Liver (tissue), 9 donors: ENCODE measurements around the gene METAP2. TPM values are rescaled to one million over a fixed set of nuclear protein-coding genes. Genes with fewer than 3 reads are reported as not detected.
"Not testable (repeated sequence)": the region's sequence is repeated elsewhere in the genome, so short reads cannot be mapped to it uniquely, and the experiment has no call there.

Experiments
- DNase-seq: peaks from one replicate; pipeline ENCODE4 v3.0.0-alpha.2; 2017; ENCODE audit warnings: low spot score
- H3K27ac ChIP-seq, 2 donors: one replicate each; pipeline ENCODE4 v1.7.0; 2013; ENCODE audit warnings: inconsistent platforms in 2 of 2, low read length in 2 of 2, control low read depth in 1 of 2, low read depth in 1 of 2, mild to moderate bottlenecking in 1 of 2
- H3K27me3 ChIP-seq, 4 donors: one replicate each; pipeline versions ENCODE4 v1.6.1 to v1.7.0; 2013; ENCODE audit warnings: low read length in 3 of 4, inconsistent platforms in 1 of 4, mild to moderate bottlenecking in 1 of 4, moderate library complexity in 1 of 4; ENCODE audit not compliant: control insufficient read depth in 4 of 4, insufficient read depth in 4 of 4
- H3K36me3 ChIP-seq, 4 donors: one replicate each; pipeline versions ENCODE4 v1.6.1 to v1.7.0; 2013; ENCODE audit warnings: low read length in 3 of 4, mild to moderate bottlenecking in 3 of 4, low read depth in 1 of 4, moderate library complexity in 1 of 4; ENCODE audit not compliant: control insufficient read depth in 4 of 4, insufficient read depth in 3 of 4
- H3K4me1 ChIP-seq, 4 donors: one replicate each; pipeline versions ENCODE4 v1.6.1 to v1.7.0; 2013; ENCODE audit warnings: low read length in 3 of 4, mild to moderate bottlenecking in 3 of 4, moderate library complexity in 1 of 4; ENCODE audit not compliant: control insufficient read depth in 4 of 4, insufficient read depth in 4 of 4
- H3K4me3 ChIP-seq, 3 donors: one replicate each; pipeline versions ENCODE4 v1.6.1 to v1.7.0; 2013; ENCODE audit warnings: low read length in 3 of 3, control low read depth in 1 of 3, low read depth in 1 of 3, mild to moderate bottlenecking in 1 of 3
- H3K9ac ChIP-seq, 2 donors: one replicate each; pipeline ENCODE4 v1.7.0; 2013; ENCODE audit warnings: low read length in 2 of 2, mild to moderate bottlenecking in 2 of 2, moderate library complexity in 2 of 2, control low read depth in 1 of 2, low read depth in 1 of 2
- H3K9me3 ChIP-seq, 4 donors: one replicate each; pipeline versions ENCODE4 v1.6.1 to v1.7.0; 2013; ENCODE audit warnings: low read length in 3 of 4; ENCODE audit not compliant: control insufficient read depth in 4 of 4
- CTCF ChIP-seq: fragments of 150-350 bp; IDR thresholded peaks from 2 replicates; pipeline ENCODE4 v1.5.1; 2017; ENCODE audit warnings: improper control_type of control experiment, low read depth, low read length; ENCODE audit not compliant: missing input control
- EGR1 ChIP-seq, 2 donors: IDR thresholded peaks; 2 replicates each; pipeline ENCODE4 v1.6.1; 2016 to 2018; ENCODE audit warnings: antibody characterized with exemption in 2 of 2, low read depth in 2 of 2
- FOXA1 ChIP-seq: IDR thresholded peaks from 2 replicates; pipeline ENCODE4 v1.6.1; 2016; ENCODE audit warnings: antibody characterized with exemption
- HNF4A ChIP-seq, 2 donors: conservative IDR thresholded peaks; 2 replicates each; pipeline ENCODE4 v1.6.1; 2016; ENCODE audit warnings: antibody characterized with exemption in 2 of 2, mild to moderate bottlenecking in 2 of 2
- HNF4G ChIP-seq: IDR thresholded peaks from 2 replicates; pipeline ENCODE4 v1.6.1; 2016; ENCODE audit warnings: antibody characterized with exemption
- JUND ChIP-seq, 2 donors: IDR thresholded peaks; 2 replicates each; pipeline ENCODE4 v1.6.1; 2016; ENCODE audit warnings: antibody characterized with exemption in 2 of 2
- RAD21 ChIP-seq, 2 donors: IDR thresholded peaks; 2 replicates each; pipeline ENCODE4 v1.6.1; 2016; ENCODE audit warnings: antibody characterized with exemption in 2 of 2, mild to moderate bottlenecking in 2 of 2
- RXRA ChIP-seq, 2 donors: IDR thresholded peaks; 2 replicates each; pipeline ENCODE4 v1.6.1; 2017 to 2018; ENCODE audit warnings: antibody characterized with exemption in 2 of 2, mild to moderate bottlenecking in 1 of 2
- SP1 ChIP-seq: IDR thresholded peaks from 2 replicates; pipeline ENCODE4 v1.6.1; 2018; ENCODE audit warnings: antibody characterized with exemption, mild to moderate bottlenecking
- TAF1 ChIP-seq: conservative IDR thresholded peaks from 2 replicates; pipeline ENCODE4 v1.6.1; 2016; ENCODE audit warnings: antibody characterized with exemption, mild to moderate bottlenecking
- YY1 ChIP-seq: IDR thresholded peaks from 2 replicates; pipeline ENCODE4 v1.6.1; 2016; ENCODE audit warnings: antibody characterized with exemption, mild to moderate bottlenecking
- WGBS: extraction: QIAGEN DNeasy Blood & Tissue Kit; methylation state at CpG from one replicate; pipeline ENCODE4 v1.1.7; 2013; 5-methylcytosine and 5-hydroxymethylcytosine counted together
- polyA plus RNA-seq, 2 donors: library from polyadenylated mRNA; stranded (reverse) in 1 of 2; unstranded in 1 of 2; fragments of 200-250 nt in 1 of 2; fragments of >200 nt in 1 of 2; fragmentation: Nextera tagmentation in 1 of 2; extraction: Ambion mirVana in 1 of 2; gene quantifications; one replicate each; pipeline versions ENCODE4 v1.2.1 to v1.2.3, GENCODE V29; 2013 to 2015
- total RNA-seq, 2 donors: library from RNA; depleted of rRNA; stranded (reverse); fragments of >200 nt; gene quantifications; one replicate each; pipeline ENCODE4 v1.2.3, GENCODE V29; 2014
- TF ChIP-seq, protein P1 (sequence below): IDR thresholded peaks from 2 replicates; pipeline ENCODE4 v1.6.1; 2016; ENCODE audit warnings: antibody characterized with exemption, mild to moderate bottlenecking
- TF ChIP-seq, protein P2 (sequence below): IDR thresholded peaks from 2 replicates; pipeline ENCODE4 v1.6.1; 2016; ENCODE audit warnings: antibody characterized with exemption
- donor health status: healthy.
- donor health status: healthy.
- donor health status: healthy.
- donor health status: healthy.
- donor health status: healthy.

METAP2 gene
- total and polyA plus RNA-seq, 4 donors = 31.2 to 45.7 (median 35.7) TPM

- H3K9me3 ChIP-seq, H3K4me1 ChIP-seq, H3K27me3 ChIP-seq, H3K4me3 ChIP-seq, H3K9ac ChIP-seq, DNase-seq, H3K36me3 ChIP-seq, H3K27ac ChIP-seq: not testable (repeated sequence)
- 40% methylated on average over 6 of the region's 6 CpGs for WGBS
- peak in 1 of 2 donors; percentile 53 for TF ChIP-seq JUND (IDR thresholded peaks at IDR 0.05)
- peak; percentile 47 for TF ChIP-seq YY1
- TF ChIP-seq HNF4A (conservative IDR thresholded peaks at IDR 0.05) = peak; percentile 26 to 52
- TF ChIP-seq RXRA (IDR thresholded peaks at IDR 0.05) = peak in 1 of 2 donors; percentile 70
Measured at GRCh38 chr12:95454780-95455215, 19.2 kb upstream of the METAP2 start.

DNA sequence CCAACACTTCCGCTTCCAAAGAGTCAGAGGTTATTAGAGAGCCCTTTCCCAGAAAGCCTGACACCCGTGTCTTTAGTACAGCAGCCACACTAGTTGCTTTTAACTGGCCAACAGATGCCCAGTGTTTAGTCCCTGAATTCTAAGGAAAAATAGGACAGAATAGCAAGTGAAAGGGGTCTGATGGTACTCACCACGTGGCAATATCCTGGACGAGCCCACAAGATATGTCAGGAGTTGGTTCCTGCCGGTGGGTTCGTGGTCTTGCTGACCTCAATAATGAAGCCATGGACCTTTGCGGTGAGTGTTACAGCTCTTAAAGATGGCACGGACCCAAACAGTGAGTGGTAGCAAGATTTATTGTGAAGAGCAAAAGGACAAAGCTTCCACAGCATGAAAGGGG is 16.3 kb upstream of the METAP2 start:
- H3K36me3 ChIP-seq, H3K27ac ChIP-seq, DNase-seq, H3K27me3 ChIP-seq, H3K9me3 ChIP-seq, H3K4me3 ChIP-seq, H3K9ac ChIP-seq: not testable (repeated sequence)
- peaks cover 10 to 16% (median 13%) of the 10 kb centered on the region in 4 donors for H3K4me1 ChIP-seq
- 90% methylated on average over 8 of the region's 8 CpGs for WGBS

- Histone ChIP-seq H3K4me3 (no peak overlapping the region), H3K27me3 (no peaks in the 10 kb centered on the region), H3K4me1 (peaks cover 10 to 18% (median 15%) of the 10 kb centered on the region in 4 donors), H3K9ac (no peak overlapping the region), H3K27ac (no peak overlapping the region), H3K9me3 (peaks cover 0 to 8% (median 5%) of the 10 kb centered on the region in 4 donors), H3K36me3 (no peaks in the 10 kb centered on the region)
- TF ChIP-seq, protein P1, sequence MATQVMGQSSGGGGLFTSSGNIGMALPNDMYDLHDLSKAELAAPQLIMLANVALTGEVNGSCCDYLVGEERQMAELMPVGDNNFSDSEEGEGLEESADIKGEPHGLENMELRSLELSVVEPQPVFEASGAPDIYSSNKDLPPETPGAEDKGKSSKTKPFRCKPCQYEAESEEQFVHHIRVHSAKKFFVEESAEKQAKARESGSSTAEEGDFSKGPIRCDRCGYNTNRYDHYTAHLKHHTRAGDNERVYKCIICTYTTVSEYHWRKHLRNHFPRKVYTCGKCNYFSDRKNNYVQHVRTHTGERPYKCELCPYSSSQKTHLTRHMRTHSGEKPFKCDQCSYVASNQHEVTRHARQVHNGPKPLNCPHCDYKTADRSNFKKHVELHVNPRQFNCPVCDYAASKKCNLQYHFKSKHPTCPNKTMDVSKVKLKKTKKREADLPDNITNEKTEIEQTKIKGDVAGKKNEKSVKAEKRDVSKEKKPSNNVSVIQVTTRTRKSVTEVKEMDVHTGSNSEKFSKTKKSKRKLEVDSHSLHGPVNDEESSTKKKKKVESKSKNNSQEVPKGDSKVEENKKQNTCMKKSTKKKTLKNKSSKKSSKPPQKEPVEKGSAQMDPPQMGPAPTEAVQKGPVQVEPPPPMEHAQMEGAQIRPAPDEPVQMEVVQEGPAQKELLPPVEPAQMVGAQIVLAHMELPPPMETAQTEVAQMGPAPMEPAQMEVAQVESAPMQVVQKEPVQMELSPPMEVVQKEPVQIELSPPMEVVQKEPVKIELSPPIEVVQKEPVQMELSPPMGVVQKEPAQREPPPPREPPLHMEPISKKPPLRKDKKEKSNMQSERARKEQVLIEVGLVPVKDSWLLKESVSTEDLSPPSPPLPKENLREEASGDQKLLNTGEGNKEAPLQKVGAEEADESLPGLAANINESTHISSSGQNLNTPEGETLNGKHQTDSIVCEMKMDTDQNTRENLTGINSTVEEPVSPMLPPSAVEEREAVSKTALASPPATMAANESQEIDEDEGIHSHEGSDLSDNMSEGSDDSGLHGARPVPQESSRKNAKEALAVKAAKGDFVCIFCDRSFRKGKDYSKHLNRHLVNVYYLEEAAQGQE = no peak
- TF ChIP-seq HNF4G (no peak), YY1 (no peak), SP1 (no peak), RAD21 (IDR thresholded peaks at IDR 0.05) (no peak), RXRA (IDR thresholded peaks at IDR 0.05) (no peak), JUND (IDR thresholded peaks at IDR 0.05) (no peak), EGR1 (IDR thresholded peaks at IDR 0.05; ENCODE audit: low read depth in 2 of 2) (no peak), HNF4A (conservative IDR thresholded peaks at IDR 0.05) (no peak), TAF1 (no peak), CTCF (no peak), FOXA1 (no peak)
- TF ChIP-seq, protein P2, sequence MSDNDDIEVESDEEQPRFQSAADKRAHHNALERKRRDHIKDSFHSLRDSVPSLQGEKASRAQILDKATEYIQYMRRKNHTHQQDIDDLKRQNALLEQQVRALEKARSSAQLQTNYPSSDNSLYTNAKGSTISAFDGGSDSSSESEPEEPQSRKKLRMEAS = no peak
- no peak for DNase-seq
- WGBS = 76% methylated on average over 2 of the region's 2 CpGs
Measured at GRCh38 chr12:95458761-95459160, 15.2 kb upstream of the METAP2 start.
